Naive thymus-derived CD4-positive, alpha-beta T cell (primary cell): Measurements from ENCODE around the gene EIF5. TPM values are rescaled to one million over a fixed set of nuclear protein-coding genes. Genes with fewer than 3 reads are reported as not detected.
"Not testable (repeated sequence)": the region's sequence is repeated elsewhere in the genome, so short reads cannot be mapped to it uniquely, and the experiment has no call there.

ENCODE experiments used
- ATAC-seq: fragments of 150-1000 bp; cut with Tn5 transposase; 2 replicates; pipeline ENCODE4 v1.10.0; 2021; ENCODE audit warnings: mild to moderate bottlenecking, moderate library complexity
- CTCF ChIA-PET: fragments of 350-600 bp; sonication (Branson Sonifier 250); formaldehyde crosslinking; loops from one replicate; lab custom pipeline; 2021; ENCODE audit warnings: antibody characterized with exemption; lab: Charles Lee
- POLR2A ChIA-PET: fragments of 350-600 bp; sonication (Branson Sonifier 250); formaldehyde crosslinking; loops from one replicate; lab custom pipeline; 2021; ENCODE audit warnings: antibody characterized with exemption, inconsistent platforms; lab: Charles Lee
- DNase-seq, 9 donors: peaks; one replicate each; pipeline versions ENCODE4 v3.0.0 to v3.0.0-alpha.2; 2020 to 2022; ENCODE audit warnings: mixed read lengths in 1 of 9
- H3K27ac ChIP-seq: one replicate; pipeline ENCODE4 v1.7.0; 2013; ENCODE audit warnings: mild to moderate bottlenecking, low read depth, low read length, moderate library complexity
- H3K27me3 ChIP-seq, 2 donors: one replicate each; pipeline ENCODE4 v1.7.0; 2013; ENCODE audit warnings: low read length in 2 of 2, mild to moderate bottlenecking in 2 of 2, moderate library complexity in 2 of 2; ENCODE audit not compliant: control insufficient read depth in 2 of 2, insufficient read depth in 2 of 2
- H3K36me3 ChIP-seq, 3 experiments: 1 replicate in 2 of 3; 2 replicates in 1 of 3; pipeline ENCODE4 v1.7.0; 2013; ENCODE audit warnings: low read length in 3 of 3, mild to moderate bottlenecking in 3 of 3, moderate library complexity in 1 of 3; ENCODE audit not compliant: insufficient read depth in 3 of 3, control insufficient read depth in 2 of 3
- H3K4me1 ChIP-seq, 2 donors: one replicate each; pipeline ENCODE4 v1.7.0; 2013; ENCODE audit warnings: low read length in 2 of 2, mild to moderate bottlenecking in 2 of 2, moderate library complexity in 1 of 2; ENCODE audit not compliant: control insufficient read depth in 2 of 2, insufficient read depth in 2 of 2
- H3K4me3 ChIP-seq: 2 replicates; pipeline ENCODE4 v1.7.0; 2013; ENCODE audit warnings: mild to moderate bottlenecking, low read length
- H3K9me3 ChIP-seq, 3 experiments: 1 replicate in 2 of 3; 2 replicates in 1 of 3; pipeline ENCODE4 v1.7.0; 2013; ENCODE audit warnings: low read length in 3 of 3; ENCODE audit not compliant: control insufficient read depth in 2 of 3
- H3K27ac Mint-ChIP-seq, 9 donors: one replicate each; pipeline ENCODE4 v1.8.0; 2020 to 2022; ENCODE audit warnings: mixed read lengths in 9 of 9, mild to moderate bottlenecking in 8 of 9, moderate library complexity in 5 of 9, inconsistent platforms in 2 of 9
- H3K27me3 Mint-ChIP-seq, 5 donors: one replicate each; pipeline ENCODE4 v1.8.0; 2021 to 2022; ENCODE audit warnings: mixed read lengths in 5 of 5, mild to moderate bottlenecking in 1 of 5
- H3K36me3 Mint-ChIP-seq, 5 donors: one replicate each; pipeline ENCODE4 v1.8.0; 2020 to 2022; ENCODE audit warnings: mixed read lengths in 5 of 5, mild to moderate bottlenecking in 3 of 5, inconsistent platforms in 1 of 5
- H3K4me1 Mint-ChIP-seq, 7 donors: one replicate each; pipeline ENCODE4 v1.8.0; 2020 to 2022; ENCODE audit warnings: mixed read lengths in 7 of 7, mild to moderate bottlenecking in 3 of 7, inconsistent platforms in 1 of 7
- H3K4me3 Mint-ChIP-seq, 10 donors: one replicate each; pipeline ENCODE4 v1.8.0; 2020 to 2022; ENCODE audit warnings: mild to moderate bottlenecking in 10 of 10, mixed read lengths in 10 of 10, moderate library complexity in 6 of 10, inconsistent platforms in 2 of 10
- H3K9me3 Mint-ChIP-seq, 11 donors: one replicate each; pipeline ENCODE4 v1.8.0; 2020 to 2022; ENCODE audit warnings: mixed read lengths in 11 of 11, mild to moderate bottlenecking in 4 of 11, inconsistent platforms in 1 of 11, moderate library complexity in 1 of 11
- intact Hi-C, 2 donors: fragments of 100-400 bp; cut with micrococcal nuclease; formaldehyde crosslinking; loops; one replicate each; pipeline ENCODE4 v1.15.1; 2023
- polyA plus RNA-seq, 2 donors: library from polyadenylated mRNA; unstranded; fragments of 300-500 nt; fragmentation: Illumina TruSeq; gene quantifications; one replicate each; pipeline ENCODE4 v1.2.3, GENCODE V29; 2021
- total RNA-seq, 6 experiments: library from RNA in 5 of 6; stranded (reverse) in 5 of 6; gene quantifications; 1 replicate in 5 of 6; 2 replicates in 1 of 6; pipeline ENCODE4 v1.2.3 and lab custom pipeline; 2021 to 2026

EIF5 gene
- total and polyA plus RNA-seq, 7 experiments from 2014 or later = 182 to 716 (median 322) TPM

DNA sequence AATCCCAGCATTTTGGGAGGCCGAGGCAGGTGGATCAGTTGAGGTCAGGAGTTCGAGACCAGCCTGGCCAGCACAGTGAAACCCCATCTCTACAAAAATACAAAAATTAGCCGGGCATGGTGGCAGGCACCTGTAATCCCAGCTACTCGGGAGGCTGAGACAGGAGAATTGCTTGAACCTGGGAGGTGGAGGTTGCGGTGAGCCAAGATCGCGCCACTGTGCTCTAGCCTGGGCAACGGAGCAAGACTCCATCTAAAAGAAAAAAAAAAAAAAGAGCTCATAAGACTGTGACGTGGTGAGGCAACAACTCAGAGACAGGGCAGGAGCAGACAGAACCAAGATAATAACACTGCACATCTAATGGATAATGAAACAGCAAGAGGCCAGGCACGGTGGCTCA is 23.5 kb downstream of the EIF5 start:
- Mint-ChIP-seq H3K4me1 (peaks cover 0 to 12% (median 3%) of the 10 kb centered on the region in 7 donors), H3K9me3 (peaks cover 0 to 13% (median 6%) of the 10 kb centered on the region in 11 donors), H3K27me3 (peaks cover 2 to 17% (median 8%) of the 10 kb centered on the region in 5 donors)
- CTCF ChIA-PET, H3K4me3 Mint-ChIP-seq, H3K27ac Mint-ChIP-seq, H3K4me1 ChIP-seq, H3K27ac ChIP-seq, ATAC-seq, H3K36me3 Mint-ChIP-seq, H3K36me3 ChIP-seq, intact Hi-C loops, DNase-seq, H3K27me3 ChIP-seq, H3K4me3 ChIP-seq, H3K9me3 ChIP-seq: not testable (repeated sequence)
- POLR2A ChIA-PET = interaction anchor here (0.7 to 1.2 kb wide), 4 partner anchors 10 to 34 kb away, joined by 3 to 4 read pairs (median 3); no protein-coding TSS in a partner anchor

DNA sequence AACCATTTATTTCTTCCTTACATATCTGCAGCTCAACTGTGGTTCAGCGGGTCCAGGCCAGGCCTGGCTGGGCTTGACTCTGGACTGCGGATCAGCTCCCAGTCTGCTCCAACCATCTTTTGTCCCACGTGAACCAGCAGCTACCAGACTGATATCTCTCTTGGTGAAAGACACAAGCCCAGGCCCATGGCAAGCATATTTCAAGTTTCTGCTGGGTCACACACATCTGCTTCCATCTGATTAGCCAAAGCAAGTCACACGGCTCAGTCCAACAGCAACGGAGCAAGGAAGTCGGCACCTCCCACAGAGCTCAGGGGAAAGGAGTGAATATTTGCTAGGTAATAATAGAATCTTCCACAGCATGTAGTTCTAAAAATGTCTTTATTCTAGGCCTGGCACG is 26.5 kb downstream of the EIF5 start:
- peaks cover 0 to 17% (median 11%) of the 10 kb centered on the region in 5 donors for H3K36me3 Mint-ChIP-seq
- H3K9me3 ChIP-seq = peaks cover 0 to 9% (median 4%) of the 10 kb centered on the region in 3 experiments
- no peaks in the 10 kb centered on the region for H3K4me1 ChIP-seq
- H3K9me3 Mint-ChIP-seq = peaks cover 5 to 33% (median 20%) of the 10 kb centered on the region in 11 donors
- ChIA-PET CTCF (no interaction called here), POLR2A (interaction anchor here (0.6 kb wide), 2 partner anchors 25 to 71 kb away, joined by 3 to 5 read pairs; no protein-coding TSS in a partner anchor)
- no peaks in the 10 kb centered on the region for H3K36me3 ChIP-seq
- H3K27me3 ChIP-seq = no peaks in the 10 kb centered on the region
- intact Hi-C loops = no loop called here
- H3K4me3 ChIP-seq = no peak overlapping the region
- no peak overlapping the region for H3K4me3 Mint-ChIP-seq
- DNase-seq (no peak), ATAC-seq (no peak)
- H3K27ac Mint-ChIP-seq = no peak overlapping the region
- H3K4me1 Mint-ChIP-seq = peaks cover 0 to 12% (median 3%) of the 10 kb centered on the region in 7 donors
- no peak overlapping the region for H3K27ac ChIP-seq
- H3K27me3 Mint-ChIP-seq = peaks cover 0 to 13% (median 8%) of the 10 kb centered on the region in 5 donors

DNA sequence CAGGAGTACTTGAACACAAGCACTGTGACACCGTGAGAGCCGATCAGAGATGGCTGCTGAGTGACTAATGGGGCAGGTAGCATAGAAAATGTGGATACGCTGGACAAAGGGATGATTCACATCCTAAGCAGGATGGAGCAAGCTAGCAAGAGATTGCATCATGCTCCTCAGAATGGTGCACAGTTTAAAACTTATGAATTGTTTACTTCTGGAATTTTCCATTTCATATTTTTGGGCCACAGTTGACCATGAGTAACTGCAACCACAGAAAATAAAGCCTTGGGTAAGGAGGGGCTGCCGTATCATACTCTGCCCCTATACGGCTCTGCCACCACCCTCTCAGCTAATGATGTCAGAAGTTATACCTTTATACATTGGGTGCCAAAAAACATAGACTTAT is 27.8 kb downstream of the EIF5 start:
- Histone ChIP-seq H3K27ac (no peak overlapping the region), H3K4me1 (no peaks in the 10 kb centered on the region), H3K4me3 (no peak overlapping the region), H3K36me3 (no peaks in the 10 kb centered on the region), H3K27me3 (no peaks in the 10 kb centered on the region), H3K9me3 (peaks cover 0 to 9% (median 4%) of the 10 kb centered on the region in 3 experiments)
- no peak for DNase-seq
- Mint-ChIP-seq H3K9me3 (peaks cover 5 to 33% (median 20%) of the 10 kb centered on the region in 11 donors), H3K27me3 (peaks cover 0 to 13% (median 8%) of the 10 kb centered on the region in 5 donors), H3K36me3 (peaks cover 0 to 17% (median 11%) of the 10 kb centered on the region in 5 donors), H3K4me3 (no peak overlapping the region), H3K27ac (no peak overlapping the region), H3K4me1 (peaks cover 0 to 6% (median 0%) of the 10 kb centered on the region in 7 donors)
- CTCF ChIA-PET = no interaction called here
- POLR2A ChIA-PET = no interaction called here
- ATAC-seq = peak; percentile 76
- intact Hi-C loops = no loop called here

DNA sequence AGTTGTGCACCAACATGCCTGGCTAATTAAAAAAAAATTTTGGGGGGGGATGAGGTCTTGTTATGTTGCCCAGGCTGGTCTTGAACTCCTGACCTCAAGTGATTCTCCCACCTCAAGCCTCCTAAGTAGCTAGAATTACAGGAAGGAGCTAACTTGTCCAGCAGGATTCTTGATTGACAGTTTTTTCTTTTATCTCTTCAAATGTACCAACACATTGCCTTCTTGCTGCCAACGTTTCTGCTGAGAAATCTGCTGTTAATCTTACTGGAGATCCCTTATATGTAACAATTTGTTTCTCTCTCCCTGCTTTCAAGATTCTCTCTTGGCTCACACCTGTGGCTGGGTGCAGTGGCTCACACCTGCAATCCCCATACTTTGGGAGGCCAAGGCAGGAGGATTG is 28.7 kb downstream of the EIF5 start:
- intact Hi-C loops = no loop called here
- H3K9me3 ChIP-seq = peaks cover 0 to 9% (median 4%) of the 10 kb centered on the region in 3 experiments
- H3K4me3 ChIP-seq = no peak overlapping the region
- H3K4me1 Mint-ChIP-seq = peaks cover 0 to 3% (median 0%) of the 10 kb centered on the region in 7 donors
- no peak overlapping the region for H3K27ac ChIP-seq
- no peaks in the 10 kb centered on the region for H3K27me3 ChIP-seq
- H3K4me1 ChIP-seq = no peaks in the 10 kb centered on the region
- no peak for DNase-seq
- no peak overlapping the region for H3K27ac Mint-ChIP-seq
- H3K36me3 Mint-ChIP-seq = peaks cover 0 to 17% (median 11%) of the 10 kb centered on the region in 5 donors
- CTCF ChIA-PET = no interaction called here
- POLR2A ChIA-PET = interaction anchor here (0.6 kb wide), 1 partner anchor 75 kb away, joined by 3 read pairs; no protein-coding TSS in a partner anchor
- peaks cover 5 to 33% (median 20%) of the 10 kb centered on the region in 11 donors for H3K9me3 Mint-ChIP-seq
- ATAC-seq = no peak
- H3K27me3 Mint-ChIP-seq = peaks cover 0 to 8% (median 8%) of the 10 kb centered on the region in 5 donors
- no peaks in the 10 kb centered on the region for H3K36me3 ChIP-seq
- no peak overlapping the region for H3K4me3 Mint-ChIP-seq

DNA sequence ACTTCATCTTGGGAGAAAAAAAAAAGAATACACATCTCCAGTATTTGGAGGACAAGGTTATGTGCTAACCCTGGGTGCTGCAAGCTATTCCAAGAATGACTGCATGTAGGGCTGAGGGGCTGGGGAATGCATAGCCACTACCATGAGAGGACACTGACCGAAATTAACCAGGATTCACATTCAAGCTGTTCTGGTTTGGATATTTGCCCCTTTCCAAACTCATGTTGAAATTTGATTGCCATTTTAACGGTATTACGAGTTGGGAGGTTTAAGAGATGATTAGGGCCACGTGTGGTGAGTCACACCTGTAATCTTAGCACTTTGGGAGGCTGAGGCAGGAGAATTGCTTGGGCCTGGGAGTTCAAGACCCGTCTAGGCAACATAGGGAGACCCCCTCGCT is 32.7 kb downstream of the EIF5 start:
- H3K4me3 ChIP-seq = no peak overlapping the region
- CTCF ChIA-PET = no interaction called here

DNA sequence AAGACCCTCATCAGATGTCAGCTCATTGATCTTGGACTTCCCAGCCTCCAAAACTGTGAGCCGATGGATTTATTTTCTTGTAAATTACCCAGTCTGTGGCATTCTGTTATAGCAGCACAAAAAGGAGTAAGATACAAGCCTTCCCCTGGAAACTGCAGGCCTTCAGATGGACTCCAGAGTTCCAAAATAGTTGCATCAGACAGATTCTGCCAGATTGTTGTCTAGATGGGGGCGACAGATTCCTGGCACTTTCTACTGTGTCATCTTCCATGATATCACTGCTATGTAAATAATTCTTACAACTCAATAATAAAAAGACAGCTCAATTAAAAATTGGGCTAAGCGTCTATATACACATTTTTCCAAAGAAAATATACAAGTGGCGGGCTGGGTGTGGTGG is 34.0 kb downstream of the EIF5 start:
- intact Hi-C loops = no loop called here
- ATAC-seq (no peak), DNase-seq (no peak)
- Histone ChIP-seq H3K27me3 (no peaks in the 10 kb centered on the region), H3K9me3 (peaks cover 0 to under 1% (median 0%) of the 10 kb centered on the region in 3 experiments), H3K4me3 (no peak overlapping the region), H3K27ac (no peak overlapping the region), H3K36me3 (no peaks in the 10 kb centered on the region), H3K4me1 (no peaks in the 10 kb centered on the region)
- POLR2A ChIA-PET = no interaction called here
- Mint-ChIP-seq H3K27ac (no peak overlapping the region), H3K9me3 (peaks cover 2 to 17% (median 12%) of the 10 kb centered on the region in 11 donors), H3K36me3 (peaks cover 0 to 11% (median 6%) of the 10 kb centered on the region in 5 donors), H3K4me1 (no peaks in the 10 kb centered on the region), H3K4me3 (no peak overlapping the region), H3K27me3 (peaks cover 0 to 6% (median 0%) of the 10 kb centered on the region in 5 donors)
- CTCF ChIA-PET = no interaction called here

More for the DNA sequence above, 32.7 kb downstream of the EIF5 start:
- Mint-ChIP-seq H3K9me3 (peaks cover 5 to 28% (median 17%) of the 10 kb centered on the region in 11 donors), H3K27me3 (peaks cover 0 to 2% (median 0%) of the 10 kb centered on the region in 5 donors), H3K4me3 (no peak overlapping the region), H3K36me3 (peaks cover 0 to 12% (median 10%) of the 10 kb centered on the region in 5 donors), H3K4me1 (peaks cover 0 to 2% (median 0%) of the 10 kb centered on the region in 7 donors), H3K27ac (no peak overlapping the region)
- Histone ChIP-seq H3K9me3 (peaks cover 0 to 9% (median 4%) of the 10 kb centered on the region in 3 experiments), H3K36me3 (no peaks in the 10 kb centered on the region), H3K27ac (no peak overlapping the region), H3K27me3 (no peaks in the 10 kb centered on the region), H3K4me1 (no peaks in the 10 kb centered on the region)
- DNase-seq (no peak), ATAC-seq (no peak)
- intact Hi-C loops = no loop called here
- POLR2A ChIA-PET = no interaction called here
